ENCODE results near the gene FMO2.

The FMO2 gene

DNA sequence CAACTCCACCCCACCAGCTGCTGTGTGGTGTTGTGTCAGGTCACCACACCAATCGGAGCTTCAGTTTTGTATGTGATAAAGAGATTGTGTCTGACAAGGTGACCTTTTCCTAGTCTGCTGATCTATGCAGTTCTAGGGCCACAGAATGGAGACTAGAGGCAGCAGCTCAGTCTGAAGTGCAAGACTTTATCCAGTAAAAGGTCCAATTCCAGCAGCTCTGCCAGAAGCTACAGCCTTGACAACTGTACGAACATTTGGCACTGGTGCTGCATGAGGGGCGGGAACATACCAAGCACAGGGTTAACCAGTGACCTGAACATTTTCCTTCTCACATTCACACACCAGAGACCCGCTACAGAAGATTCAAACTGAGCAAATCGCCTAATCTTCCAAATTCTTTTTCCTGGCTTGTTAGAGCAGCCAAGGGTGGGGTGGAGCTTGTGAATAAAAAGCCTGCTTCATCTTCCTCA is 72.5 kb downstream of the FMO2 start:
- no peak for DNase-seq (ENCODE audit: low spot score)

GRCh38 chr1:171258429-171258828 is 73.3 kb downstream of the FMO2 start:
- no peak for DNase-seq (ENCODE audit: low spot score)

GRCh38 chr1:171258943-171259342 is 73.8 kb downstream of the FMO2 start:
- no peak for DNase-seq (ENCODE audit: low spot score)
